Colon (tissue), 2 donors: Measurements from ENCODE around the gene UBA52.
A peak's percentile ranks its signal among the peaks of the same experiment; 100 is the strongest.
"Not testable (repeated sequence)": the region's sequence is repeated elsewhere in the genome, so short reads cannot be mapped to it uniquely, and the experiment has no call there.

Source experiments
- FAIRE-seq: peaks from 2 replicates; lab custom pipeline; 2012; peaks lifted over from hg19 to GRCh38; lab: Jason Lieb, UNC
- donor health status: control.
- donor health status: control.

Gene UBA52

DNA sequence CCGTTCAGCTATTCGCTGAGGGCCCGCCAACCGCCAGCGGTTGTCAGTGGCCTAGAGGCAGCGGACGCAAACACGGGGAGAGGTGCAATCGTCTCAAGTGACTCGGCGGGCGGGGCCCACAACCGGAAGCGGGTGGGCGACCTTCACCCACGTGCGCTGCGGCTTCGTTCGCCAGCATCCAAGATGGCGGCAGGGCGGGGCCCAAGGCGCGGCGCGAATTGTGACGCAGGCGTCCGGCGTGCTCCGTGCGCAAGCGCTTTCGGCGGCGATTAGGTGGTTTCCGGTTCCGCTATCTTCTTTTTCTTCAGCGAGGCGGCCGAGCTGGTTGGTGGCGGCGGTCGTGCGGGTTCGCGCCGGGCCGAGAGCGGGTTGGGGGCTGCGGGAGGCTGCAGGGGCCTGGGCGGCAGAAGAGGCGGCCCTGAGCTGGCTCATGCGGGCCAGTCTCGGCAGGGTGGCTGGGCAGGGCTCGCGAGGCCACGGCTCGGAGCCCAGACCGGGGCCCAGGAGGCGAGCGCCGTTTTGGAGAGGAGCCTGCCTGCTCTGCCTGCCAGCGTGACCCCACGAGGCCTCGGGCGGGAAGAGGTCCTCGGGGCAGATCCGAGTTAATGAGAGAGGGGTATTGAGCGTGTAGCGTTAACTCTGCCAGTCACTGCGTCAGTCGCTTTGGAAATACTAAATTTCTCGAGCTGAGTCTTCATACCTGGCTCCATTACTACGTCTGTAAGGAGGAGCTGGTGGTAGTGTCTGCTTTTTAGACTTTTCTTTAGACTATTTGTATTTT is at the start of gene UBA52:
TSS of gene UBA52 (plus strand) at position 294 of the 781 bp plus-strand sequence. CDS start 1,444 bp downstream, outside the sequence.
- peak; percentile 36 for FAIRE-seq

DNA sequence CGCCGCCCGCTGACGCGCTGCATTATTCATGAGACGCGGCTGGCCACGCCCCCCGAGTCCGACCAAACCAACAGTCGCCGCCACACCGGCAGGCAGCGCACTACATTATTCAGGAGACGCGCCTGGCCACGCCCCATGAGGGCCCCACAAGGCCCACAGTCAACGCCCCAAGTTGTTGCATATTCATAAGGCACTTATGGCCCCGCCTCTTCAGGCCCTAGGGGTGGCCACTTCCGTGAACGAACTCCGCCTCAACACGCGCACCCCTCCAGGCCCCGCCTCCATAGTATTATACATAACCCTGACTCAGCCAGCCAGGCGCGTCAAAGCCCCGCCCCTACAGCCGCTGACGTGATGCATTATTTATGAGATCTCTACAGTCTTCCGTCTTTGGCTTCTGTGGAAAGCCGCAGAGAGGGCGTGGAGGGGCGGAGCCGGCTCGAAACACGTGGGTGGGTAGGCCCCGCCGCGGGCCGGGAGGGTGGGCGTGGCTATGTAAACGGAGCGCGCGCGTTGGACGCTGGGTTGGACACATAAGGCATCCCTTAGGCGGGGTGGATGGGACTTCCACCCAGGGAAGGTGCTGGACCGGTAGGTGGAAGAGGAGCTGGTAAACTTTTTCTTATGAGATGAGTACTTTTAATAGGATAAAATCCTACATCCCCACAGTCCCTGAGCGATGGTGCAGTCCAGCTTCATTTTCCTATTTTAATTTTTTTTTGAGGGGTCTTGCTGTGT is 49.4 kb upstream of the UBA52 start:
- FAIRE-seq, result peak; percentile 87

DNA sequence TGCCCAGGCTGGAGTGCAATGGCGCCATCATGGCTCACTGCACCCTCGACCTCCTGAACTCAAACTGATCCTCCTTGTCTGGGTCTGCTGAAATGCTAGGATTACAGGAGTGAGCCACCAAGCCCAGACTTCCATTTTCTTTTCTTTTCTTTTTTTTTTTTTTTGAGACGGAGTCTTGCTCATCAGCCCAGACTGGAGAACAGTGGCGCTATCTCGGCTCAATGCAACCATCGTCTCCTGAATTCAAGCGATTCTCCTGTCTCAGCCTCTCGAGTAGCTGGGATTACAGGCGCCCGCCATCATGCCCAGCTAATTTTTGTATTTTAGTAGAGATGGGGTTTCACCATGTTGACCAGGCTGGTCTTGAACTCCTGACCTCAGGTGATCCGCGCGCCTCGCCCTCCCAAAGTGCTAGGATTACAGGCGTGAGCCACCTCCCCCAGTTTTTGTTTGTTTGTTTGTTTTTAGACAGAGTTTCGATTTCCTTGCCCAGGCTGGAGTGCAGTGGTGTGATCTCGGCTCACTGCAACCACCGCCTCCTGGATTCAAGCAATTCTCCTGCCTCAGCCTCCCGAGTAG is 48.7 kb upstream of the UBA52 start:
- FAIRE-seq, result not testable (repeated sequence)

DNA sequence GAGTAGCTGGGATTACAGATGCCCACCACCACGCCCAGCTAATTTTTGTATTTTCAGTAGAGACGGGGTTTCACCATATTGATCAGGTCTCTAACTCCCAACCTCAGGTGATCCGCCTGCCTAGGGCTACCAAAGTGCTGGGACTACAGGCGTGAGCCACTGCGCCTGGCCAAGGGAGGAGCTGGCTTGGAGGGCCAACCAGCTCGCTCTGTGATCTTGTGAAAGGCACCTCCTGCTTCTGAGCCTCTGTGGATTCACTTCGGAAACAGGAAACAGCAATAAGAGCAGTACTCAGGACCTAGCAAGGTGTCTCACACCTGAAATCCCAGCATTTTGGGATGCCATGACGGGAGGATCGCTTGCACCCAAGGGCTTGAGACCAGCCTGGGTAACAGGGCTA is 47.8 kb upstream of the UBA52 start:
- no peak for FAIRE-seq

DNA sequence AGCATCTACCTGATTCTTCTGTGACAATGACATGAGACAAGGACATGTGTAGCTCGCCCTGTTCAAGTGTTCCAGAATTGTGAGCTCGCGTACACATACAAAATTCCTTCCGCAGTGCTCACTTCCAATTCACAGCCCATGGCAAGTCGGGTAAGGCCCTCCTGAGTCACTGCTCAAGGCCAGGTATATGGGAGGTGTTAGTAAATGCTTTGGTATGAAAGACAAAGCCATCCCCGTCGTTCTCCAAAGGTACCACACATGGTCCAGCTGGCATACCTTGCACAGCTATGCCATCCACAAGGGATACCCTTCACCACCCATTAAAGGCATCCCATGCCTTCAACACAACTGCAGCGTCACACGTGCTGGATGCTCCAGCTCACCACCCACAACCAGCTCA is 45.3 kb upstream of the UBA52 start:
- no peak for FAIRE-seq

DNA sequence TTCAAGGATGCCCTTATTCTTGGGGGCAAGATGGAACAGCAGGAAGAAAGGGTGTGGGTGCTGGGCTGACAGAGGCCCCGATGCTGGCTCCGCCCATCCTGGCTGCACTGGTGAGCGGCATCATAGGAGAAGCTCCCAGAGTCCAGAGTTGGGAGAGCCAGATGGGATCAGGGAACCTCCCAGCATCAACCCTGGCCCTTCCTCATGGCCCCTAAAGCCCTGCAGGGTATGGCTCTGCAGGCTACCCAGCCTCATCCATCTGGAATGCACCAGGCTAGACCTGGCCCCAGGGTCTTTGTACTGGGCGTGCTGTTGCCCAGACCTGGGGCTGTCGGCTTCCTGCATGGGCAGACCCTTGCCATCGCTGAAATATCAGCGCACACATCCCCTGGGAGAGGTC is 41.9 kb upstream of the UBA52 start:
- FAIRE-seq, result no peak

DNA sequence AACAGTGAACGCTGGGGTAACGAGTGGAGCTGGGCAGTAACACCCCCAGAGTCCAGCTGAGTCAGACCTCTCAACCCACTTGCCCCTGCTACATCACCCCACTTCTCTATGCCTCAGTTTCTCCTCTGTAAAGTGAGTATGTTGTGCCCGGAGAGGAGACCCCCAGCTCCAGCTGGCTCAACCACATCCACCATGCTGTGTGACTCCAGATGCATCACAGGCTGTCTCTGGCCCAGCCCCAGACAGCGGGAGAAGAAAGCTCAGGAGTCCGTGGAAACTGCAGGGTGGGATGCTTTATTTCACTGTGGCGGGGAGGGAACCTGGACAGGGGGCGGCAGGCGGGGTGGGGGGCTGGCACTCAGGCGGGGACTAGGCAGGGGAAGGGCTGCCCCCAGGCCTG is 40.2 kb upstream of the UBA52 start:
- FAIRE-seq, result no peak

DNA sequence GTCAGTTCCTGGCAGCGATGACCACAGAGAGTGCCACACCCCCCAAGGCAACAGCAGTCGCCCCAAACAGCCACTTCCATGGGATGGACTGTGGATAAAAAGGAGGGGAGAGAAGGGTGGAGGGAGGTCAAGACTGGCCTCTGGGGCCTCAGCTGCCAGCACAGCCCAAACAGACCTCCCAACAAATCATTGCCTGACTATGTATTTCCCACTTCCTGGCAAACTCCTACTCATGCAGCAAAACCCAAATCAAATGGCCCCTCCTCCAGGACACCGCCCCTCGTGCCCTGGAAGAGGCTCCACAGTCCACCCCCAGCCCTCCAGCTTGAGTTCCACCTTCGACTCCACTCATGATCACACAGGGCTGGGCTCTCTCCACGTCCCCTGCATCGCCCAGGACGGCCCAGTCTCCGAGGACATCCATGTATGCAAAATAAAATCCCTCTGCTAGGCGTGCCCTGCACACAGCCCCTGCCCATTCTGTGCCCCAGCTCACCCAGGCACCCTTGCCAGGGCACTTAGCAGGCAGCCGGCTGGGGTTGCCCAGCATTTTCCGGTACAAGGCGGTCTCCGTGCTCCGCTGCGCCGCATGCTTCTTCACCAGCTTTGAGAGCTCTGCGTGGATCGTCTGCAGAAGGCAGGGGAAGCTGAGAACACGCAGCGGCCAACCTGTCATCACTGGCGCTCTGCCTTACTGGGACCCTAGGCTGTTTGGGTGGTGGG is 39.3 kb upstream of the UBA52 start:
- no peak for FAIRE-seq

DNA sequence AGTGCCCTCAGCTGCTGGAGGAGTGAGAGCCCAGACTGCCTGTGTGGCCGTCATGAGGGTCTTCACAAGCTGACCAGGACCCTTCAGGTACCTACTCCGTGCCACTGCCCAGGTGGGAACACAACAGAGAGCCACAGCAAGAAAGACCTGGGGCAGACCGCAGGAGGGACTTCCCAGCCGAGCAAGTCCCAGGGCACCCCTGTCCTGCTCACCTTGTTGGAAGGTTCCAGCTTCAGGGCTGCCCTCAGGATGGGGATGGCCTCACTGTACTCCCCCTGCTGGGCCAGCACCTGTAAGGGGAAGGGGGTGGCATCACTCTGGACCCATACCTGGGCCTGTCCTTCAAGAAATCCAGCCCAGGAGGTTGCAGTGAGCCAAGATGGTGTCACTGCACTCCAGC is 38.6 kb upstream of the UBA52 start:
- FAIRE-seq, result no peak

DNA sequence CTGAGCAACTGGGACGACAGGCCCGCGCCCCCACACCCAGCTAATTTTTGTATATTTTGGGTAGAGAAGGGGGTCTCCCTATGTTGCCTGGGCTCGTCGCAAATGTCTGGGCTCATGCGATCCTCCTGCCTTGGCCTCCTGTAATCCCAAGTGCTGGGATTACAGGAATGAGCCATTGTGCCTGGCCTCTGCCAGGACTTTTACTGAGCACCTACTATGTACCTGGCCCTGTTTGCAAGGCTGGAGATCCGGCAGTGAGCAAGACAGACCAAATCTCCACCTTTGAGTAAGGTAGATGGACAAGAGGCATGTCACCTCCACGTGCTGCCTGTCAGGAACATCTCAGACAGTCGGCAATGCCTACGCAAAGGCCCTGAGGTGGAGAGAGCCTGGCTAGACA is 35.2 kb upstream of the UBA52 start:
- no peak for FAIRE-seq

DNA sequence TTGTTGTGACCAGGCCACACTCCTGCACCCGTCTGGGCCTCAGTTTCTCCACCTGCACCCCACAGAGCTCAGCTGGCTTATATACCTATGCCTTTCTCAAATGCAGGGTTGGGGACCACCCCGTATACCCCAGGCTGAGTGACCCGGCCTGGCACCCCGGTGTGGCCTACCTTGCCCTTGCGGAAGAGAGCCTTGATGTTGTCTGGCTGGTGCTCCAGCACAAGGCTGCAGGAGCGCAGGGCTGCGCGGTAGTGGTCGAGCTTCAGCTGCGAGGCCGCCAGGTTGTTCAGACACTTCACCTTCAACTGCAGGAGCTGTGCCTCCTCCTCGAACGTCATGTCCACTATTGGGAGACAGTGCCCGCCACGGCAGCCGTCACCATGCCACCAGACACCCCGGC is 34.2 kb upstream of the UBA52 start:
- no peak for FAIRE-seq

DNA sequence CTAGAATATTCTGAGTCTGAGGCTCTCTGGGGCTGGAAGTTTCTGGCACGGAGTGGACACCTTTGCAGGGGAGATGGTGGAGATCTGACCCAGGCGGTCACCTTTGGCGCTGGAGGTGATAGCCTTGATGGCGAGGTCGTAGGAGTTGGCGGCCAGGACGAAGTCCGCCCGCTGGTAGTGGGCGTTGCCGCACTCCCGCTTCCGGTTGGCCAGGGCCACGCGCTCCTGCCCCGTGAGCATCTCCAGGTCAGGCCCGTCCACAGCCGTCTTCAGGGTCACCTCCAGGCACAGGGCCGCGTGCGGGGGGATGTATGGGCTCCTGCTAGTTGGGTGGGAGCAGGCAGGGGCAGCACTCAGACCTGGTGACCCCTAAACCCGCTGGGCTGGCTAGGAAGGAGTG is 33.5 kb upstream of the UBA52 start:
- FAIRE-seq, result no peak

DNA sequence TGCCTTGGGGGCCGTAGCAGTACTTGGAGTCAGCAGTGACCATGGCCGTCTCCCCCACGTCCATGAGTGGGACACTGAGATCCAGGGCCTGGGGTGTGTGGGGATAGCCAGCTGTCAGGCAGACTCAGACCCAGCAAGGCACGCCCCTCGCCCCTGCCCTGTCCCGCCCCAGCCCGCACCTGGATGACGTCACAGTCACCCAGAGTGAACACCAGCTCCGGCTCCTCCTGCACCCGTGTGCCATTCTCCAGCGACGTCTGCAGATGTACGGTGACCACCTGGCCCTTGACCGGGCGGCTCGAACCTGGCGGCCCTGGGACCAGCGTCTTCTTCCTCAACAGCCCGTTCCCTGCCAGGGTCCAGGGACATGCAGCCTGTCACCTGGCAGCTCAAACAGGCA is 32.3 kb upstream of the UBA52 start:
- no peak for FAIRE-seq

DNA sequence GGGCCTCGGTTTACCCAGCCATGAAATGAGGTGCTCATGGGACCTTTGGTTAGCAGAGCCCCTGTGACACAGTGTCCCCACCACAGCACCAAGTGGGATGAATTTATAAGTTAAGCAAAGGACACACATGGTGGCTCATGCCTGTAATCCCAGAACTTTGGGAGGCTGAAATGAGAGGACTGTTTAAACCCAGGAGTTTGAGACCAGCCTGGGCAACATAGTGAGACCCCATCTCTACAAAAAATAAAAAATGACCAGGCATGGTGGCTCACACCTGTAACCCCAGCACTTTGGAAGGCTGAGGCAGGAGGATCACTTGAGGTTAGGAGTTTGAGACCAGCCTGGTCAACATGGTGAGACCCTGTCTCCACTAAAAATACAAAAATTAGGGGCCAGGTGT is 31.5 kb upstream of the UBA52 start:
- not testable (repeated sequence) for FAIRE-seq

DNA sequence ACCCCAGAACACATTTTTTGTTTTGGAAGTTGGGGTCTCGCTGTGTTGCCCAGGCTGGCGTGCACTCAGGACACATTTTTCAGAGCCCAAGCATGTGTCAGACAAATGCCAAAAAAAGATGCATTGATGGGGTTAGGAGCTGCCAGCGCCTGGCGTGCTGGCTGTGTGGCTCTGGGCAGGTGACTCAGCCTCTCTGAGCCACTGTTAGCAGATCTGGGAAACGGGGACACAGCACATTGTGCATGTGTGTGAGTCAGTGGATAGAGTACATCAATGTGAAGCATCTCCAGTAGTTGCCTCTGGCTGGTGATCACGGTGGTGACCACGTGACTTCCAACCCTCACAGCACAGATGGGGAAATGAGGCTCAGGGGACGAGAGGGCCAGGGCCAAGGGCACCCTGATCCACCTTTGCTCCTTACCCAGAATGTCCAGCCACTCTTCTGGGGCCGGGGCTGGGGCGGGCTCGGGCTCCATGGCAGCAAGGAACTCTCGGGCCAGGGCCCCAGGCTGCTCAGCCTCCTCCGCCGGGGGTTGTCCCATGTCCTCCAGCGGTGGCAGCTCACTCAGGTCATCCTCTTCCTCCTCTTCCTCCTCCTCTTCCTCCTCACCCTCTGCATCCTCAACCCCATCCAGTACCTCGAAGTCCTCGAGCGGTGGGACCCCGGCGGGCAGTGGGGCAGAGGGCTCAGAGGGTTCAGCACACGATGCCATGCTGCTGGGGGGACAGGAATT is 30.2 kb upstream of the UBA52 start:
- FAIRE-seq, result no peak

DNA sequence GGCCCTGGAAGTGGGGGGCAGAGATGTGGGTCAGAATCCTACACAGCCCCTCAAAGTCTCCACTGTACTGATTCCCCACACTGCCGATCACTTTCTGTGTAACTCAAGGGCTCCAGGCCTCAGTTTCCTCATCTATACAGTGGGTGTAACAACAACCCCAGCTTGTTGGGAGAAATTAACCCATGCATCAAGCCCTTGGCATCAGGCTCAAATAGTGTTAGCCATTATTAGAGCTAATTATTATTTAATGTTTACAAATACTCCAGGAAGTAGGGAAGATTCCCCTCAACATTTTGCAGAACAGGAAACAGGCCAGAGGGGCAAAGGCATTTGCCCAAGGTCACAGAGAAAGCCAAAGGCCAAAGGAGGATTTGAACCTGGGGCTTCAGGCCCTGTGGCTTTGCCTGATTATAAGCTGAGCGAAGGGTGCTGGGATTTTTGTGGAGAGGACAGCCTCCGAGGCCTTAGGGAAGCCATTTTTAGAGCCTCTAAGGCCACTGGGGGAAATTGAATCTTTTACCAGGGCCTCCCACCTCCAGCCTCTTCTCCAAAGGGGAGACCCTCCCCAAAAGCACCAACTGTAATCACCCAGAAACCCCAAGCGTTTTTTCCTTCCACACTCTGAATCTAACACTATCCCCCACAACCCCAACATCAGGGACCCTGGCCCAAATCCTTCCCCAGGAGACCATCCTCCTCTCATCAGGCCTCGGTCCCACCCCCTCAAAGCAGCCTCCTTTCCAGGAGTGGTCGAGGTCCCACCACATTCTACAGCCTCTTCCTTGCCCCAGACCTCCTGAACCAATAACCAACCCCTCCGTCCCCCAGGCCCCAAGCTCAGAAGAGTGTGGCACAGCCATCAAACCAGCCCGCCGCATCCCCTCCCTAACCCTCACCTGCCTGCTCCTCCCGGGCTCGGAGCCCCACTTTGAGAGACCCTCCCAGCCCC is 29.4 kb upstream of the UBA52 start:
- FAIRE-seq, result no peak

DNA sequence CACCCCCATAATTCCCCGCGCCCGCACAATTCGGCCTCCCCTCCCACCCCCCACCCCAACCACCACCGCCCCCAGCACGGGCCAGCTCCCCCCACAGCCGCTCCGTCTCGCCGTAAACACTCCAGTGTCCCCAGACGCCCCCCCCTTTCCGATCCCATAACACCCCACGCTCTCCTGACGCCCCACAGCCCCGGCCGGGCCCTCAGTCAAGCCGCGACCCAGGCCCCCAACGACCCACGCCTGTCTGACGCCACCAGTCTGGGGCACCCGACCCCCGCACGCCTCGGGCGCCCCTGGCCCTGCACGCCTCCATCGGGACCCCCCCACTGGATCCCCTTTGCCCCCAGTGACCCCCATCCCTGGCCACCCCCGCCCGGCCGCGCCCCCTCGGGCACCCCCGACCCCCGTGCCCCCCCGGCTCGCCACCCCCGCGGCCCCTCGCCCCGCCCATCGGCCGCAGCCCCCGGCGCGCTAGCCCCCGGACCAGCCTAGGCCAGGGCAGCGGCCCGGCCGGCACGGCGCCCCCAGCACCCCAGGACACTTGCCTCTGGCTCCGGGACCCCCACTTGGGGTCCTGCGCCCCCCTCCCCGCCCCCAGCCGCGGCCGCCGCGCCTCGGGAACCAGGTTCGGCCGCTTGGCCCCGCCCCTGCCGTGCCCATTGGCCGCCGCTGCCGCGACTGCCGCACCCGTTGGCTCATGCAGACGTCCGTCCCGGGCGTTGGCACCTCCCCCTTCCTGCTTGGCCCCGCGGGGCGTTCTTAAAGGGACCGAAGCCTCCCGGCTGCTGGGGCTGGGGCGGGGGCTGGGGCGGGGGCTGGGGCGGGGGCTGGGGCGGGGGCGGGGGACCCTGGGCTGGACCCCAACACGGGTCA is 28.5 kb upstream of the UBA52 start, which contains the start of gene FKBP8:
TSS of gene FKBP8 (minus strand) at position 633 of the 873 bp plus-strand sequence. CDS start 1,603 bp downstream, outside the sequence.
- FAIRE-seq, result no peak

DNA sequence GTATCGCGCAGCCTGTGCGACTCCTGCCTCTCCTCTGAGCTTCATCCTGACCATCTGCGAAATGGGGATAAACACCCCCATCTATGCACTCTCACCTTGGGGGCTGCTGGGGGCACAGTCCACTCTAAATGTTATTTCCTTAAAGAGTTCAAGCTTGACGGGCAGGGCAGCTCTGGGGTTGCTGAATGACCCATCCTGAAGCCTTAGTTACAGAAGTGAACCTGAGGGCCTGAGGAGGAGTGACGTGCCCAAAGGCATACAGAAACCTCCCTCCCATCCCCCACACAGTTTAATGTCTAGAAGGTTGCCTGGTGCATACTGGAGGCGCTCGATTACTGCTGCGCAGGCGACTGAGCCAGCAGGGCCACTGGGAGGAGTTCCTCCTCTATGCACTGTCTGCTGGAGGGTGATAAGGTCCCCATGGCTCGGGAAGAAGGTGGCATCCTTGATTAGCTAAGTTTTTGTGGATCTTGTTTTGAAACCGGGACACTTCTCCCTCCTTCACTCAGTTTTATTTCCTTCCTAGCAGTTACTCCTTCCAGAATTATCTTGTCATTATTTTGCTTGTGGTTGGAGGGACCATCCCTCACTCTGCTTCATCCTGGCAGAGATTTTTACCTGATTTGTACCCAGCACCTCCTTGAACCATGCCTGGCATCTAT is 27.7 kb upstream of the UBA52 start:
- no peak for FAIRE-seq

DNA sequence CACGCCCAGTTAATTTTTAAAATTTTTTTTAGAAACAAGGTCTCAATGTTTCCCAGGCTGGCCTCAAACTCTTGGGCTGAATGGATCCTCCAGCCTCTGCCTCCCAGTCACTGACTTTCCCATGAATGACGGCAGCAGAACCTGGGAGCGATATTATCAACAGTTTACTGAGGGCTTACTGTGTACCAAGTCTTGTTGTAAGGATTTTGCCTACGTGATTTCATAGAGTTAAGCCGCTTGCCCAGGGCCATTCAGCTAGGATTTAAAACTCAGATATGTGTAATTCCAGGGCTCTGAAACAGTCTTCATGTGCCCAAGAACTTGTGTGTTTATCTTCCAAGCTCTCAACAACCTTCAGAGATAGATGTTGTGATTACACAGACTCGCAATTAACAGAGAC is 20.0 kb upstream of the UBA52 start:
- no peak for FAIRE-seq
